HepG2 (cell line): Measurements from ENCODE around the gene SBSN. TPM values are rescaled to one million over a fixed set of nuclear protein-coding genes. Genes with fewer than 3 reads are reported as not detected.

Experiments
- ARID5B ChIP-seq: IDR thresholded peaks from 2 replicates; pipeline ENCODE4 v1.4.0; 2020; ENCODE audit warnings: mild to moderate bottlenecking, missing genetic modification reagents
- HDAC2 ChIP-seq: sonication (generic); formaldehyde crosslinking; IDR thresholded peaks from 2 replicates; pipeline ENCODE4 v1.4.0; 2020; ENCODE audit warnings: missing genetic modification reagents
- HNF1A ChIP-seq, 2 experiments: sonication (generic) in 1 of 2; formaldehyde crosslinking in 1 of 2; IDR thresholded peaks; 2 replicates each; pipeline versions ENCODE4 v1.4.0 to v1.6.1; 2016 to 2020; ENCODE audit warnings: borderline replicate concordance in 1 of 2, low read depth in 1 of 2, mild to moderate bottlenecking in 1 of 2, missing genetic modification reagents in 1 of 2
- PHF8 ChIP-seq: sonication (generic); formaldehyde crosslinking; IDR thresholded peaks from 2 replicates; pipeline ENCODE4 v1.5.0; 2020; ENCODE audit warnings: missing genetic modification reagents
- PTBP1 ChIP-seq: fragments of 200-400 bp; formaldehyde crosslinking; IDR thresholded peaks from 2 replicates; pipeline ENCODE4 v1.6.1; 2018; ENCODE audit warnings: low read length, low read depth; ENCODE audit not compliant: poor library complexity, severe bottlenecking
- THAP11 ChIP-seq: IDR thresholded peaks from 2 replicates; pipeline ENCODE4 v1.6.1; 2016; ENCODE audit warnings: missing biosample characterization, missing genetic modification reagents
- ZNF570 ChIP-seq: sonication (generic); formaldehyde crosslinking; IDR thresholded peaks from 2 replicates; pipeline ENCODE4 v1.4.0; 2020; ENCODE audit warnings: mild to moderate bottlenecking, missing genetic modification reagents, borderline replicate concordance
- polyA plus RNA-seq, 8 experiments: library from polyadenylated mRNA; depleted of rRNA in 3 of 8; stranded (reverse) in 7 of 8; unstranded in 1 of 8; fragments of >200 nt; fragmentation: Illumina TruSeq in 4 of 8; extraction: Trizol in 4 of 8; gene quantifications; 2 replicates each; pipeline versions ENCODE4 v1.2.1 to v1.2.3, GENCODE V29; 2011 to 2016; ENCODE audit warnings: low read depth in 4 of 8, missing spikeins in 1 of 8, mixed read lengths in 1 of 8; ENCODE audit not compliant: insufficient read depth in 1 of 8
- total RNA-seq, 5 experiments: library from RNA; depleted of rRNA; stranded (reverse); fragments of >200 nt; fragmentation: Illumina TruSeq; extraction: Trizol; gene quantifications; 2 replicates each; pipeline ENCODE4 v1.2.3, GENCODE V29; 2016; ENCODE audit warnings: low read depth in 1 of 5

The SBSN gene
- total and polyA plus RNA-seq, 2 of the 13 experiments (the other 11 are each of a cell fraction or from before 2014, with no cell fraction given): not detected

- TF ChIP-seq HNF1A (IDR thresholded peaks at IDR 0.05; ENCODE audit: low read depth) (no peak), HNF1A (CRISPR knock-in tag; IDR thresholded peaks at IDR 0.05; ENCODE audit: borderline replicate concordance) (no peak), PHF8 (CRISPR knock-in tag) (no peak), THAP11 (no peak), ZNF570 (no peak), ARID5B (CRISPR knock-in tag) (no peak), PTBP1 (no peak), HDAC2 (CRISPR knock-in tag) (no peak)
These were observed 30.5 kb upstream of the SBSN start (continued) for GRCh38 chr19:35558400-35559280.
